GM12878 (cell line): ENCODE measurements around the gene RRAGD.

Experiments
- CBX5 ChIP-seq: sonication (generic); IDR thresholded peaks from 2 replicates; pipeline ENCODE4 v1.6.1; 2016; ENCODE audit warnings: low read depth, moderate library complexity, mild to moderate bottlenecking, inconsistent platforms
- CEBPB ChIP-seq, 2 experiments: fragments of 150-350 bp in 1 of 2; IDR thresholded peaks; 2 replicates each; pipeline ENCODE4 v1.6.1; 2012 to 2014; ENCODE audit warnings: low read depth in 2 of 2, low read length in 2 of 2, borderline replicate concordance in 1 of 2, inconsistent platforms in 1 of 2
- CTCF ChIP-seq, 3 experiments: IDR thresholded peaks in 2 of 3; conservative IDR thresholded peaks in 1 of 3; 2 replicates each; pipeline ENCODE4 v1.5.1; 2011; ENCODE audit warnings: low read depth in 3 of 3, low read length in 3 of 3, mild to moderate bottlenecking in 3 of 3, control low read depth in 2 of 3, moderate library complexity in 2 of 3, inconsistent platforms in 1 of 3, mixed read lengths in 1 of 3; ENCODE audit not compliant: control insufficient read depth in 2 of 3, insufficient read depth in 1 of 3; ENCODE audit errors: extremely low read depth in 1 of 3
- EZH2 ChIP-seq: IDR thresholded peaks from 2 replicates; pipeline ENCODE4 v1.6.1; 2012; ENCODE audit warnings: low read depth, mild to moderate bottlenecking, control low read depth, inconsistent platforms, low read length, borderline replicate concordance; ENCODE audit not compliant: control insufficient read depth
- NR2C1 ChIP-seq: fragments of 450-650 bp; IDR thresholded peaks from 2 replicates; pipeline ENCODE4 v1.6.1; 2017; ENCODE audit warnings: antibody characterized with exemption, mild to moderate bottlenecking, moderate library complexity
- NR2F1 ChIP-seq: fragments of 450-650 bp; conservative IDR thresholded peaks from 2 replicates; pipeline ENCODE4 v1.6.1; 2017; ENCODE audit warnings: mild to moderate bottlenecking
- POLR2A ChIP-seq: IDR thresholded peaks from 2 replicates; pipeline ENCODE4 v1.6.1; 2011; ENCODE audit warnings: low read depth, mild to moderate bottlenecking, low read length
- RAD21 ChIP-seq: IDR thresholded peaks from 2 replicates; pipeline ENCODE4 v1.6.1; 2011; ENCODE audit warnings: mild to moderate bottlenecking, low read depth, low read length, moderate library complexity; ENCODE audit not compliant: insufficient read depth
- RFX5 ChIP-seq: IDR thresholded peaks from 2 replicates; pipeline ENCODE4 v1.6.1; 2011; ENCODE audit warnings: low read depth, low read length, improper control_type of control experiment
- SIN3A ChIP-seq: IDR thresholded peaks from 2 replicates; pipeline ENCODE4 v1.6.1; 2012; ENCODE audit warnings: low read depth, low read length, improper control_type of control experiment
- SMC3 ChIP-seq: IDR thresholded peaks from 2 replicates; pipeline ENCODE4 v1.6.1; 2011; ENCODE audit warnings: low read length, improper control_type of control experiment, borderline replicate concordance
- YY1 ChIP-seq: IDR thresholded peaks from 2 replicates; pipeline ENCODE4 v1.6.1; 2011; ENCODE audit warnings: low read depth, mild to moderate bottlenecking, low read length
- ZBTB33 ChIP-seq: fragments of 450-650 bp; IDR thresholded peaks from 2 replicates; pipeline ENCODE4 v1.6.1; 2017; ENCODE audit warnings: mild to moderate bottlenecking
- ZZZ3 ChIP-seq: IDR thresholded peaks from 2 replicates; pipeline ENCODE4 v1.6.1; 2011; ENCODE audit warnings: low read depth; ENCODE audit not compliant: control insufficient read depth, insufficient read length

DNA sequence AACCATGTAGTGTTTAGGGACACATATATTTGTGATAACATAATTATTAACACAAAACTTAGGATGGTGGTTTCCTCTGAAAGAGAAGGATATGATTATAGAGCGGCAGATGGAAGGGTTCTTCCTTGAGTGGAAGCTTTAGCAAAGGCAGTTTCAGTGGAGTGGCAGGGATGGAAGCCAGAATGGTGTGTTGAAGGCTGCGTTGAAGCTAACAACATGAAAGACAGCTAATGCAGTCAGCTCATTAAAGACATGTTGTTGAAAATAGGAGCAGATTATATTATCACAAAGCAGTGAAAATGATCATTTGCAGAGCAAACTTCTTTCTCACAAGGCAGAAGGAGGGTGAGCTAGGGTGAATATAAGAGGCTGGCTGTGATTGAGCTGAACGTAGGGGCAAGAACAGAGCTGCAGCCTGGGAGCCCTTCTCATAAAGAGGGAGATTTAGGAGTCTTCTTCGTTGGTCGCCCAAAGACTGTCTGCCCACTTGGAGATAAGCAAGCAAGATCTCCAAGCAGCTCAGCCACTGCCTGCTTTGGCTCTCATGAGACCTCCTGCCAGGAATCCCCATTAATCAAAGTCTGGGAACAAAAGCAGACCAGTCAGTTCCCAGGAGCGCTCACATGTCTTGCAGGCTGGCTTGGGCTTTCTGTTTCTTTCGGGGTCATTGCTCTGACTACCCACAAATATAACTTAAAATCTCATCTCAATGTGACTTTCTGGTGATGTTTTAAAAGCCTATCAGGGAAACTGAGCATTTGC lies 18.3 kb upstream of the RRAGD start:
- TF ChIP-seq CEBPB (IDR thresholded peaks at IDR 0.05; ENCODE audit: borderline replicate concordance in 1 of 2, low read depth in 2 of 2, low read length in 2 of 2): no peak
- no peak for TF ChIP-seq SMC3
- no peak for TF ChIP-seq RFX5
- no peak for TF ChIP-seq ZBTB33
- TF ChIP-seq CTCF (IDR thresholded peaks at IDR 0.05 in 2 of 3, conservative IDR thresholded peaks at IDR 0.05 in 1 of 3; ENCODE audit: control insufficient read depth in 2 of 3, extremely low read depth in 1 of 3, insufficient read depth in 1 of 3, low read depth in 3 of 3, low read length in 3 of 3): no peak
- TF ChIP-seq NR2F1: no peak
- TF ChIP-seq POLR2A: no peak
- TF ChIP-seq ZZZ3: no peak
- TF ChIP-seq CBX5: no peak
- no peak for TF ChIP-seq YY1
- TF ChIP-seq SIN3A: no peak
- no peak for TF ChIP-seq RAD21
- no peak for TF ChIP-seq NR2C1
- TF ChIP-seq EZH2: no peak
